Epidermal melanocyte (primary cell): Measurements from ENCODE around the gene PCSK2.

ENCODE experiments used
- DNase-seq: peaks from one replicate; pipeline ENCODE4 v3.0.0; 2011; ENCODE audit warnings: low spot score; ENCODE audit not compliant: insufficient read length

Gene PCSK2

GRCh38 chr20:17470973-17471372 lies 244.1 kb downstream of the PCSK2 start:
- no peak for DNase-seq

- DNase-seq, result no peak
Measured at GRCh38 chr20:17471606-17472187, 244.9 kb downstream of the PCSK2 start.

GRCh38 chr20:17473659-17474058 lies 246.8 kb downstream of the PCSK2 start:
- DNase-seq, result no peak

GRCh38 chr20:17479063-17479657 lies 252.3 kb downstream of the PCSK2 start:
- no peak for DNase-seq

GRCh38 chr20:17480696-17481095 lies 253.9 kb downstream of the PCSK2 start:
- no peak for DNase-seq

DNA sequence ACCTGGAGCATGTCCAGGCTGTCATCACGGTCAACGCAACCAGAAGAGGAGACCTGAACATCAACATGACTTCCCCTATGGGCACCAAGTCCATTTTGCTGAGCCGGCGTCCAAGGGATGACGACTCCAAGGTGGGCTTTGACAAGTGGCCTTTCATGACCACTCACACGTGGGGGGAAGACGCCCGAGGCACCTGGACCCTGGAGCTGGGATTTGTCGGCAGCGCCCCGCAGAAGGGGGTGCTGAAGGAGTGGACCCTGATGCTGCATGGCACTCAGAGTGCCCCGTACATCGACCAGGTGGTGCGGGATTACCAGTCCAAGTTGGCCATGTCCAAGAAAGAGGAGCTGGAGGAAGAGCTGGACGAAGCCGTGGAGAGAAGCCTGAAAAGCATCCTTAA lies 254.8 kb downstream of the PCSK2 start:
- no peak for DNase-seq

- no peak for DNase-seq
Measured at GRCh38 chr20:17482536-17482935, 255.7 kb downstream of the PCSK2 start.

DNA sequence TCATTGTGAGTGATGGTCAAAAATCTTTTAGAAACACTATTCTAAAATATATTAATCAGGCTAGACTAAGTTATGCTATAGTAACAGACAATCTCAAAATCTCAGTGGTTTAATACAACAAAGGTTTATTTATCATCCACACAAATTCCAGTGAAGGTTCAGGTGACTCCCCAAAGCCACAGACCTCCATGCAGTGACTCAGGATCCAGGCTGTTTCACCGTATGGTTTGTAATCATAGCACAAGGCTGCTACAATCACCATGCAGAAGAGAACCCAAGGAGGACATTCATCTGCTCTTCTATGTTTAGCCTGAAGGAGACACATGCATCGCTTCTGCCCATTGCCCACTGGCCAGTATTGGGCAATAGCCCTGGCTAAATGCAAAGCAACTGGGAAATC lies 258.2 kb downstream of the PCSK2 start:
- no peak for DNase-seq

DNA sequence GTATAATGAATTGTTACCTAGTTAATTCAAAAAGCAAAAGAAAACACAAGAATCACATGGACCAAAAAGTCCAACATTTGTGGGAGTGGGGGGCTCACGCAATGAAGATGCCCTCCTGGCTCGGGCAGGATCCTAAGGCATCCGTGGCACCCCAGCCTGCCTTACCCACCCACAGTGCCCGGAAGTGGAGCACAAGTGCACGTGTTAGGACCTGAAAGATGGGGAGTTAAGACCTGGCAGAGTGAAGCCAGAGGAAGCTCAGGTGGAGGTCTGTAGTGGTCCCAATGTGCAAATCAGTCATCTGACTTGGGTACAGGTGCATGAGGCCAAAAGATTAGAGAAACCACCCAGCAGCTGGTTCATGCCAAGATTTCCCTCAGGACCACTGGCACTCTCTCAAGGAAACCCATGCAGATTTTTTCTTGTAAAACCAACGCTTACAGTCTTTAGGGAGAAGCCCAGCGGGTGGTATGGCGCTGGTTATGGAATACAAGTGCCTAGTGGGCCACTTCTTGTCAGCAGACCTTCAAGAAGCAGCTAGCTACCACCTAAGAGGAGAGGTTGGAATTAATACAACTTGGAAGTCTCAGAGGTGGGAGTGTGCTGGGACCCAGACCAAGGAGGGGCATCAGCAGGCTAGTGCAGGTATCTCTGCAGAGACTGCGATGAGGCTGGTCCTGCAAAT lies 262.2 kb downstream of the PCSK2 start:
- DNase-seq, result no peak

GRCh38 chr20:17490501-17490900 lies 263.7 kb downstream of the PCSK2 start:
- no peak for DNase-seq

DNA sequence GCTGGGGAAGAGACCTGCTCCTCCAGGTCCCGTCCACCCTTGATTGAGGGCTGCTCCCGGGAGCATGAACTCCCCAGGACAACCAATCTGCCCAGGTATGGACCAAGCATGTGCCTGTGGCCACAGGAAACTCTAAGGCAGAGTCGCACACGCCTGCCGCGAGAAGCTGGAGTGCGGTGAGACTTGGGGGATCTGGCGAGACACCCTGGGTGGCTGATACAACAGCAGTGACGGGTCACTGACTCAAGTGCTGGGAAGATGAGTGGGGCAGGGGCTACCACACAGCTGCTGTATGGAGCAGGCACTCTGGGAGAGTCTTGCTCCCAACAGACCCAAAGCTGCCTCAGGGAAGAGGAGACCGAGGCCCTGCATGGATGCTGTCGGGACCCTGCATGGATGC lies 264.2 kb downstream of the PCSK2 start:
- no peak for DNase-seq

- no peak for DNase-seq
Measured at GRCh38 chr20:17491488-17491887, 264.6 kb downstream of the PCSK2 start.

DNA sequence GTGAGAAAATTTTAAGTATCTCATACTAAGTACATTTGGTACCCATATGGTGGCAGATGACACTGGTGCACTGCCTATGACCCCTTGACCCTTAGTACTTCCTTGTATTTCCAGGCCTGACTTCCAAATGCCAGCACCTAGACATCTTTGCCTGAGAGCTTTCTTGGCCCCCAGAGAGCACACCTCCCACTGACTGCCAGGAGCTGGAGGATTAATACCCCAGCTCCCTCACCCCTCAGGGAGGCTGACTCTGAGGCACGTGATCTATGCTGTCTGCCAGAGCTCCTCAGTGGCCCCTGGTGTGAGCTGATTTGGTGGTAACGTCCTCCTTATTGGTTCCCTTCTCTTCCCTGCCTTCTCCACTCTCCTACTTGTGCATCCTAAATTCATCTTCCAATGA lies 266.3 kb downstream of the PCSK2 start:
- no peak for DNase-seq

- DNase-seq, result no peak
Measured at GRCh38 chr20:17494201-17494600, 267.4 kb downstream of the PCSK2 start.

DNA sequence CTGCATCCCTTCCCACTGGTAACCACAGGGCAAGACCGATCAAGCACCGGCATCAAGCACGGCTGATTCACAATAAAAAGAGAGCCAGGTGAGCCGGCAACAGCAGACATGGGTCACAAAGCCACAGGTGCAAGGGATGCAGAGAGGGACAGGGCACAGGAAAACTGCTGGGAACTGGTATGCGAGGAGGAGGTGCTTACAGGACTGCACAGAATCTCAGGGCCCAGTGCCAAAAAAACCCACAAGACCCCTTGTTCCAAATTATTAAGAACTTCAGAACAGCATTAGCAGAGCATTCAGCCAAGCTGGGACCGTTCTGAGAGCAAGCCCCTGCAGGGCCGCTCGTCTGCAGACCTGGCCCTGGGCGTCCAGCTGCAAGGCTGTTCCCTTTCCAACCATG lies 269.0 kb downstream of the PCSK2 start:
- DNase-seq, result no peak

- DNase-seq, result no peak
Measured at GRCh38 chr20:17497821-17498580, 271.2 kb downstream of the PCSK2 start.

- no peak for DNase-seq
Measured at GRCh38 chr20:17498641-17499040, 271.8 kb downstream of the PCSK2 start.

GRCh38 chr20:17499041-17499440 lies 272.2 kb downstream of the PCSK2 start:
- no peak for DNase-seq

DNA sequence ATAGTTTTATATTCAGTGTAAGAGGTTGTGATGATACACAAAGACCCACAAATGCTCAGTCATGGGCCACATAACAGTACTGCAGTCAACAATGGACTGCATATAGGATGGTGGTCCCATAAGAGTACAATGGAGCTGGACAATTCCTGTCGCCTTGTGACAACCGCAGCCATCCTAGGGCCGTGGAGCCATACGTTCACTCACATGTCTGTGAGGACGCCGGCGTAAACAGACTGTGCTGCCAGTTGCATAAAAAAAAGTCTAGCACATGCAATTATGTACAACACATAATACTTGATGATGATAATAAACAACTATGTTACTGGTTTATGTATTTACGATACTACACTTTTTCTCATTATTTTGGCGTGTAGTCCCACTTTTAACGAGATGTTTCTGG lies 273.4 kb downstream of the PCSK2 start:
- no peak for DNase-seq

- no peak for DNase-seq
Measured at GRCh38 chr20:17500826-17501225, 274.0 kb downstream of the PCSK2 start.

- no peak for DNase-seq
Measured at GRCh38 chr20:17501701-17502100, 274.9 kb downstream of the PCSK2 start.

- no peak for DNase-seq
Measured at GRCh38 chr20:17502105-17502504, 275.3 kb downstream of the PCSK2 start.
